ENCODE data around the gene ULK3.

ULK3 gene

GRCh38 chr15:74824976-74825375 lies 18.0 kb downstream of the ULK3 start:
- Histone ChIP-seq H3K4me3 (ENCODE audit: low read depth in 1 of 2, low read length in 2 of 2) (no peak overlapping the region), H3K4me1 (ENCODE audit: insufficient read depth, low read length) (peaks cover 3% of the 10 kb centered on the region; the same call in 1 of the 2 replicates), H2AFZ (ENCODE audit: low read depth, low read length) (no peak overlapping the region), H3K9me3 (ENCODE audit: insufficient read depth, low read length, severe bottlenecking) (no peaks in the 10 kb centered on the region), H3K36me3 (ENCODE audit: insufficient read depth, low read length) (no peaks in the 10 kb centered on the region), H3K27me3 (ENCODE audit: insufficient read depth, low read length, poor library complexity) (peaks cover 8% of the 10 kb centered on the region), H3K9ac (ENCODE audit: low read depth, low read length) (no peak overlapping the region), H3K4me2 (ENCODE audit: insufficient read depth, low read length) (no peak overlapping the region), H4K20me1 (ENCODE audit: insufficient read depth, low read length) (peaks cover 10% of the 10 kb centered on the region), H3K79me2 (ENCODE audit: insufficient read depth, low read length) (no peaks in the 10 kb centered on the region), H3K27ac (ENCODE audit: low read length) (no peak overlapping the region)
- no peak for DNase-seq
- no peak for TF ChIP-seq EZH2 (IDR thresholded peaks at IDR 0.05; ENCODE audit: borderline replicate concordance, low read depth, low read length, severe bottlenecking)
- TF ChIP-seq, protein P1, sequence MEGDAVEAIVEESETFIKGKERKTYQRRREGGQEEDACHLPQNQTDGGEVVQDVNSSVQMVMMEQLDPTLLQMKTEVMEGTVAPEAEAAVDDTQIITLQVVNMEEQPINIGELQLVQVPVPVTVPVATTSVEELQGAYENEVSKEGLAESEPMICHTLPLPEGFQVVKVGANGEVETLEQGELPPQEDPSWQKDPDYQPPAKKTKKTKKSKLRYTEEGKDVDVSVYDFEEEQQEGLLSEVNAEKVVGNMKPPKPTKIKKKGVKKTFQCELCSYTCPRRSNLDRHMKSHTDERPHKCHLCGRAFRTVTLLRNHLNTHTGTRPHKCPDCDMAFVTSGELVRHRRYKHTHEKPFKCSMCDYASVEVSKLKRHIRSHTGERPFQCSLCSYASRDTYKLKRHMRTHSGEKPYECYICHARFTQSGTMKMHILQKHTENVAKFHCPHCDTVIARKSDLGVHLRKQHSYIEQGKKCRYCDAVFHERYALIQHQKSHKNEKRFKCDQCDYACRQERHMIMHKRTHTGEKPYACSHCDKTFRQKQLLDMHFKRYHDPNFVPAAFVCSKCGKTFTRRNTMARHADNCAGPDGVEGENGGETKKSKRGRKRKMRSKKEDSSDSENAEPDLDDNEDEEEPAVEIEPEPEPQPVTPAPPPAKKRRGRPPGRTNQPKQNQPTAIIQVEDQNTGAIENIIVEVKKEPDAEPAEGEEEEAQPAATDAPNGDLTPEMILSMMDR (IDR thresholded peaks at IDR 0.05; ENCODE audit: borderline replicate concordance, extremely low read depth, low read length, poor library complexity, severe bottlenecking) = no peak
- ATAC-seq (ENCODE audit: insufficient read depth, low read depth) = no peak

GRCh38 chr15:74823324-74823723 lies 19.6 kb downstream of the ULK3 start:
- H4K20me1 ChIP-seq (ENCODE audit: insufficient read depth, low read length) = peaks cover 10% of the 10 kb centered on the region
- peaks cover 3% of the 10 kb centered on the region; the same call in 1 of the 2 replicates for H3K4me1 ChIP-seq (ENCODE audit: insufficient read depth, low read length)
- H3K4me2 ChIP-seq (ENCODE audit: insufficient read depth, low read length) = no peak overlapping the region
- H3K79me2 ChIP-seq (ENCODE audit: insufficient read depth, low read length) = no peaks in the 10 kb centered on the region
- no peaks in the 10 kb centered on the region for H3K9me3 ChIP-seq (ENCODE audit: insufficient read depth, low read length, severe bottlenecking)
- TF ChIP-seq, protein P1 (IDR thresholded peaks at IDR 0.05; ENCODE audit: borderline replicate concordance, extremely low read depth, low read length, poor library complexity, severe bottlenecking) = no peak
- TF ChIP-seq EZH2 (IDR thresholded peaks at IDR 0.05; ENCODE audit: borderline replicate concordance, low read depth, low read length, severe bottlenecking) = no peak
- H2AFZ ChIP-seq (ENCODE audit: low read depth, low read length) = no peak overlapping the region
- DNase-seq = no peak
- H3K4me3 ChIP-seq (ENCODE audit: low read depth in 1 of 2, low read length in 2 of 2) = no peak overlapping the region
- no peaks in the 10 kb centered on the region for H3K36me3 ChIP-seq (ENCODE audit: insufficient read depth, low read length)
- H3K27me3 ChIP-seq (ENCODE audit: insufficient read depth, low read length, poor library complexity) = peaks cover 8% of the 10 kb centered on the region
- no peak for ATAC-seq (ENCODE audit: insufficient read depth, low read depth)
- no peak overlapping the region for H3K9ac ChIP-seq (ENCODE audit: low read depth, low read length)
- H3K27ac ChIP-seq (ENCODE audit: low read length) = no peak overlapping the region

GRCh38 chr15:74822233-74822632 lies 20.7 kb downstream of the ULK3 start:
- Histone ChIP-seq H3K9me3 (ENCODE audit: insufficient read depth, low read length, severe bottlenecking) (no peaks in the 10 kb centered on the region), H3K4me2 (ENCODE audit: insufficient read depth, low read length) (no peak overlapping the region), H3K79me2 (ENCODE audit: insufficient read depth, low read length) (no peaks in the 10 kb centered on the region), H3K9ac (ENCODE audit: low read depth, low read length) (no peak overlapping the region), H3K36me3 (ENCODE audit: insufficient read depth, low read length) (no peaks in the 10 kb centered on the region), H2AFZ (ENCODE audit: low read depth, low read length) (no peak overlapping the region), H3K27me3 (ENCODE audit: insufficient read depth, low read length, poor library complexity) (peaks cover 8% of the 10 kb centered on the region), H3K4me1 (ENCODE audit: insufficient read depth, low read length) (peaks cover 3% of the 10 kb centered on the region; the same call in 1 of the 2 replicates), H3K4me3 (ENCODE audit: low read depth in 1 of 2, low read length in 2 of 2) (no peak overlapping the region), H4K20me1 (ENCODE audit: insufficient read depth, low read length) (peaks cover 5% of the 10 kb centered on the region), H3K27ac (ENCODE audit: low read length) (no peak overlapping the region)
- TF ChIP-seq, protein P1 (IDR thresholded peaks at IDR 0.05; ENCODE audit: borderline replicate concordance, extremely low read depth, low read length, poor library complexity, severe bottlenecking) = no peak
- no peak for TF ChIP-seq EZH2 (IDR thresholded peaks at IDR 0.05; ENCODE audit: borderline replicate concordance, low read depth, low read length, severe bottlenecking)
- DNase-seq (no peak), ATAC-seq (ENCODE audit: insufficient read depth, low read depth) (no peak)

- Histone ChIP-seq H2AFZ (ENCODE audit: low read depth, low read length) (no peak overlapping the region), H3K4me2 (ENCODE audit: insufficient read depth, low read length) (no peak overlapping the region), H3K4me3 (ENCODE audit: low read depth in 1 of 2, low read length in 2 of 2) (no peak overlapping the region), H3K27me3 (ENCODE audit: insufficient read depth, low read length, poor library complexity) (peaks cover 8% of the 10 kb centered on the region), H4K20me1 (ENCODE audit: insufficient read depth, low read length) (peaks cover 5% of the 10 kb centered on the region), H3K79me2 (ENCODE audit: insufficient read depth, low read length) (no peaks in the 10 kb centered on the region), H3K27ac (ENCODE audit: low read length) (no peak overlapping the region), H3K4me1 (ENCODE audit: insufficient read depth, low read length) (peaks cover 3% of the 10 kb centered on the region; the same call in 1 of the 2 replicates), H3K36me3 (ENCODE audit: insufficient read depth, low read length) (no peaks in the 10 kb centered on the region), H3K9ac (ENCODE audit: low read depth, low read length) (no peak overlapping the region), H3K9me3 (ENCODE audit: insufficient read depth, low read length, severe bottlenecking) (no peaks in the 10 kb centered on the region)
- TF ChIP-seq, protein P1 (IDR thresholded peaks at IDR 0.05; ENCODE audit: borderline replicate concordance, extremely low read depth, low read length, poor library complexity, severe bottlenecking) = no peak
- no peak for TF ChIP-seq EZH2 (IDR thresholded peaks at IDR 0.05; ENCODE audit: borderline replicate concordance, low read depth, low read length, severe bottlenecking)
- no peak for DNase-seq
- no peak for ATAC-seq (ENCODE audit: insufficient read depth, low read depth)
Measured at GRCh38 chr15:74821790-74822158, 21.2 kb downstream of the ULK3 start.
